Mucosa of rectum (tissue), 2 donors: ENCODE measurements around the gene HMX2.

Experiments used
- H3K27ac ChIP-seq, 2 donors: one replicate each; pipeline ENCODE4 v1.7.0; 2013; ENCODE audit warnings: inconsistent platforms in 2 of 2, low read depth in 2 of 2, low read length in 2 of 2
- H3K27me3 ChIP-seq, 2 donors: one replicate each; pipeline ENCODE4 v1.7.0; 2013; ENCODE audit warnings: low read length in 2 of 2; ENCODE audit not compliant: control insufficient read depth in 2 of 2, insufficient read depth in 2 of 2
- H3K36me3 ChIP-seq, 2 donors: one replicate each; pipeline ENCODE4 v1.7.0; 2013; ENCODE audit warnings: low read length in 2 of 2; ENCODE audit not compliant: control insufficient read depth in 2 of 2, insufficient read depth in 2 of 2
- H3K4me1 ChIP-seq, 2 donors: one replicate each; pipeline ENCODE4 v1.7.0; 2013; ENCODE audit warnings: low read length in 2 of 2, mild to moderate bottlenecking in 1 of 2; ENCODE audit not compliant: control insufficient read depth in 2 of 2, insufficient read depth in 2 of 2
- H3K4me3 ChIP-seq, 2 donors: one replicate each; pipeline ENCODE4 v1.7.0; 2013; ENCODE audit warnings: low read length in 2 of 2
- H3K9ac ChIP-seq, 2 donors: one replicate each; pipeline ENCODE4 v1.7.0; 2013; ENCODE audit warnings: low read length in 2 of 2, low read depth in 1 of 2, mild to moderate bottlenecking in 1 of 2
- H3K9me3 ChIP-seq, 2 donors: one replicate each; pipeline ENCODE4 v1.7.0; 2013; ENCODE audit warnings: low read length in 2 of 2; ENCODE audit not compliant: control insufficient read depth in 2 of 2
- donor health status: healthy.
- donor health status: Normal muscosa, but diverticular disease.

Gene HMX2

GRCh38 chr10:123145542-123146012, 2.4 kb upstream of the HMX2 start:
- peaks cover 82 to 85% of the 10 kb centered on the region in 2 donors for H3K27me3 ChIP-seq
- H3K36me3 ChIP-seq: no peaks in the 10 kb centered on the region
- no peaks in the 10 kb centered on the region for H3K9me3 ChIP-seq
- H3K4me1 ChIP-seq: peaks cover 9 to 10% of the 10 kb centered on the region in 2 donors
- H3K4me3 ChIP-seq: no peak overlapping the region
- H3K9ac ChIP-seq: no peak overlapping the region
- no peak overlapping the region for H3K27ac ChIP-seq

- Histone ChIP-seq H3K4me1 (peaks cover 15 to 16% of the 10 kb centered on the region in 2 donors), H3K27ac (no peak overlapping the region), H3K36me3 (no peaks in the 10 kb centered on the region), H3K9ac (no peak overlapping the region), H3K4me3 (no peak overlapping the region), H3K9me3 (no peaks in the 10 kb centered on the region), H3K27me3 (peaks cover 82 to 85% of the 10 kb centered on the region in 2 donors)
Measured at GRCh38 chr10:123146013-123146893, 1.7 kb upstream of the HMX2 start.

GRCh38 chr10:123146894-123147634, 872 bp upstream of the HMX2 start:
- Histone ChIP-seq H3K27me3 (peaks cover 78 to 85% of the 10 kb centered on the region in 2 donors), H3K9me3 (no peaks in the 10 kb centered on the region), H3K27ac (no peak overlapping the region), H3K9ac (no peak overlapping the region), H3K4me3 (no peak overlapping the region), H3K36me3 (no peaks in the 10 kb centered on the region), H3K4me1 (peaks cover 18 to 20% of the 10 kb centered on the region in 2 donors)

- Histone ChIP-seq H3K9me3 (no peaks in the 10 kb centered on the region), H3K27me3 (peaks cover 77 to 78% of the 10 kb centered on the region in 2 donors), H3K9ac (no peak overlapping the region), H3K4me1 (peaks cover 18 to 20% of the 10 kb centered on the region in 2 donors), H3K36me3 (no peaks in the 10 kb centered on the region), H3K27ac (no peak overlapping the region), H3K4me3 (no peak overlapping the region)
Measured at GRCh38 chr10:123148414-123149161, 652 bp downstream of the HMX2 start.

- Histone ChIP-seq H3K9ac (no peak overlapping the region), H3K4me1 (peaks cover 18 to 20% of the 10 kb centered on the region in 2 donors), H3K27me3 (peaks cover 71 to 72% of the 10 kb centered on the region in 2 donors), H3K36me3 (no peaks in the 10 kb centered on the region), H3K27ac (no peak overlapping the region), H3K9me3 (no peaks in the 10 kb centered on the region), H3K4me3 (peak overlapping the region in 1 of 2 donors; percentile 65)
Measured at GRCh38 chr10:123149162-123149567, 1.2 kb downstream of the HMX2 start.

GRCh38 chr10:123149568-123150270, 1.8 kb downstream of the HMX2 start:
- peak overlapping the region; percentile 44 to 65 for H3K4me3 ChIP-seq
- H3K4me1 ChIP-seq: peaks cover 18 to 20% of the 10 kb centered on the region in 2 donors
- no peak overlapping the region for H3K9ac ChIP-seq
- no peaks in the 10 kb centered on the region for H3K36me3 ChIP-seq
- peaks cover 65 to 67% of the 10 kb centered on the region in 2 donors for H3K27me3 ChIP-seq
- no peaks in the 10 kb centered on the region for H3K9me3 ChIP-seq
- no peak overlapping the region for H3K27ac ChIP-seq

- Histone ChIP-seq H3K4me1 (peaks cover 23 to 27% of the 10 kb centered on the region in 2 donors), H3K27ac (no peak overlapping the region), H3K36me3 (no peaks in the 10 kb centered on the region), H3K27me3 (peaks cover 58 to 59% of the 10 kb centered on the region in 2 donors), H3K4me3 (peak overlapping the region; percentile 12 to 65), H3K9me3 (no peaks in the 10 kb centered on the region), H3K9ac (no peak overlapping the region)
Measured at GRCh38 chr10:123150271-123150985, 2.5 kb downstream of the HMX2 start.

- H3K36me3 ChIP-seq: peaks cover under 1 to 4% of the 10 kb centered on the region in 2 donors
- H3K4me1 ChIP-seq: peaks cover 24 to 31% of the 10 kb centered on the region in 2 donors
- H3K9me3 ChIP-seq: no peaks in the 10 kb centered on the region
- H3K9ac ChIP-seq: no peak overlapping the region
- H3K27ac ChIP-seq: no peak overlapping the region
- peak overlapping the region; percentile 2 to 50 for H3K4me3 ChIP-seq
- peaks cover 52 to 53% of the 10 kb centered on the region in 2 donors for H3K27me3 ChIP-seq
Measured at GRCh38 chr10:123150986-123151736, 3.2 kb downstream of the HMX2 start.
